GM12874 (cell line): ENCODE measurements around the gene VPS4B.
A peak's percentile ranks its signal among the peaks of the same experiment; 100 is the strongest.

Experiments used
- CTCF ChIP-seq: IDR thresholded peaks from 2 replicates; pipeline ENCODE4 v1.5.1; 2011; ENCODE audit warnings: low read depth, mild to moderate bottlenecking, control low read depth, low read length, moderate library complexity; ENCODE audit not compliant: insufficient read depth

VPS4B gene

DNA sequence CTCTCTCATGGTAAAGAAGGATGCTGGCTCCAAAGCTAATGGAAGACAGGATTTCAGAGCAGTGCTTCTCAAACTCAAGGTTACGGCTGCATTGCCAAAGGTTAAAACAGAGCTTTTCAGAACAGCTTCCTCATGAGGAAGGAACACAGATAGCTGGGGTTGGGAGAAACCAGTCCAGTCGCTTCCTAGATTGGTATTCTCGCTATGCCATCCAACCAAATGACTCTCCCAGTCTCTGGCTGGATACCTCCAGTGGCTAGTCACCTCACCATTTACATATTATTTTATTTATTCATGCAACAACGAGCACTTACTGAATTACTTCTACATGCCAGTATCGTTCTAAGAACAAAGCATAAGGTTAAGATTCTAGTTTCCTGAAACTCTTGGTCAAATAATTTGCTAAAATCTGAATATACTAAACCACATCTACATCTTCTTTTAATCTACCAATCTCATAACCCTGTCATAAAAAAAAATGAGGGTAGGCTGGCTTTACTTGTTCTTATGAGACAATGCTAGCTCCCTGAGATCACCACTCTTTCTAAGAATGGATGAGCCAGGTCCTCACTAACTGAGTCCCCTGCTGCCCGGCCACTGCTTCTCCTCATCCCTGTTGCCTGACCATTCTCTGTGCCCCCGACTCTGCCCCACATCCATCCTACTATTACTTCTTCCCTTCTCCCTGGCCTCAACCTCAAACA lies 75.6 kb downstream of the VPS4B start:
- no peak for TF ChIP-seq CTCF

- TF ChIP-seq CTCF: no peak
Observed at GRCh38 chr18:63346031-63346430, 76.2 kb downstream of the VPS4B start.

- no peak for TF ChIP-seq CTCF
Observed at GRCh38 chr18:63344918-63345317, 77.4 kb downstream of the VPS4B start.

DNA sequence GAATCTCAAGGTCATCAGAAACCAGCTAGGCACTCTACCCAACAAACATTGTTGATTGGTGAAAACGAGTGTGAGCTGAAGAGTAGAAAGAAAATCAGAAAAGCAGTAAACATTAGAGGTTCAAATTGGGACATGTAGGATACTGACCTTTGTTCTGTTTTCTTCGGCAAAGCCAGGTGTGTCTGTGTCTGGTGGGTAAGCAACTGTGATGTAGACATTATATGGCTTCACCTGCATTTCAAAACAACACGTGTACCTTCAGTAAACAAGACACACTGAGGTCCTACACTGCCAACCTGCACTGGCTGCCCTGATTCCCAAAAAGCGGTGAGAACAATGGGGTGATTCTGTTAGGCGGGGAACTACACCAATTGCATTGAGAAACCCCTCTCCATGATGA lies 78.0 kb downstream of the VPS4B start:
- no peak for TF ChIP-seq CTCF

- TF ChIP-seq CTCF: peak; percentile 55
Observed at GRCh38 chr18:63342206-63342605, 80.1 kb downstream of the VPS4B start.

DNA sequence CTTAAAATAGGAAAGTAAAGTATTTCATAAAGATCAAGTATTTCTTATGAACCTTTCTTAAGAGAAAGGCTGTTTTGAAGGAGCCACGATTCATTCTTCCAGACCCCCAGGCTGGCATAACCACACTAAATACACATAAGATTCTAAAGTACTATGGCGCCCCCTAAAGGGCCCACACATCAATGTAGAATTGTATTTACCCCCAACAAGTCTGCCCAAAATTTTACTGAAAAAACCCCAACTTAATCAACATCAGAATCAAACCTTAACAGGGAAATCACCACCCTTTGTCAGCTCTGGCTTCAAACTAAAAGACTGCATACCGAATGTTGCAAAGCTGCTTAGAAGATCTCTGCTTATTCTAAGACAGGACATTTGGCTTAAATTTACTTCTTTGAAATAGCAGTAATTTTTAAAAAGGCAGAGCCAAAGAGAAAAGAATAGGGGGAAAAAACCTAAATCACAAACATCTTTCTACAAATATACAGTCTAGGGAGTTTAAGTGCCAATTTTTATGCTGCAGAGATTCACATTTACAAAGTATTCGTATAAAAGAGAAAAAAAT lies 82.3 kb downstream of the VPS4B start:
- peak; percentile 46; the same call in 1 of the 2 replicates for TF ChIP-seq CTCF
